ENCODE results near the gene TTLL4. TPM values are rescaled to one million over a fixed set of nuclear protein-coding genes. Genes with fewer than 3 reads are reported as not detected.

The TTLL4 gene
- total RNA-seq, 4 donors from 2014 or later: 18.9 to 43.5 (median 25.2) TPM

DNA sequence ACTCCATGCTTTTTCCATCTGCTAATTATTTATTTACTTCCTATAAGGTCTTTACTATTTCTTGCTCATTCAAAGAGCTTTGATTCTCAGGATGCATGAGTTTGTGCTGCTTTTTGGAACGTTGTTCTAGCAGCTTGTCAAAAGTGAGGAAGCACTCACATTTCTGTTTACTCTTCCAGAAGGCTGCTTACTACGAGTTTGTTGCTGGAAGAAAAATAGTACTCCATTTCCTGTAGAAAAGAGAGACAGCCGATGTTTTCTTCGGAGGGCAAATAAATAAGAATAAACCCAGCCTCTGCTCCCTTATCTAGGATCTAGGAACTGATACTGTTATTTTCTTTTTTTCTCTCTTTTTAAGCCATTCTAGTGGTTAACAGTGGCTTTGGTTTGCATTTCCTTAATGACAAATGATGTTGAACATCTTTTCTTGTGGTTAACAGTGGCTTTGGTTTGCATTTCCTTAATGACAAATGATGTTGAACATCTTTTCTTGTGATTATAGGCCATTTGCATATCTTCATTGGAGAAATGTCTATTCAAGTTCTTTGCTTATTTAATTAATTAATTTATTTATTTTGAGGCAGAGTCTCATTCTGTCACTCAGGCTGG is 91.9 kb downstream of the TTLL4 start:
- Histone ChIP-seq H3K4me3 (no peak overlapping the region), H3K36me3 (no peaks in the 10 kb centered on the region), H3K27me3 (no peaks in the 10 kb centered on the region), H3K4me1 (peaks cover 19% of the 10 kb centered on the region), H3K27ac (no peak overlapping the region), H3K9me3 (peaks cover 3% of the 10 kb centered on the region)
- WGBS: 49% methylated on average over 4 of the region's 4 CpGs
- no peak for DNase-seq (ENCODE audit: low spot score in 2 of 2)
- TF ChIP-seq, protein P1, sequence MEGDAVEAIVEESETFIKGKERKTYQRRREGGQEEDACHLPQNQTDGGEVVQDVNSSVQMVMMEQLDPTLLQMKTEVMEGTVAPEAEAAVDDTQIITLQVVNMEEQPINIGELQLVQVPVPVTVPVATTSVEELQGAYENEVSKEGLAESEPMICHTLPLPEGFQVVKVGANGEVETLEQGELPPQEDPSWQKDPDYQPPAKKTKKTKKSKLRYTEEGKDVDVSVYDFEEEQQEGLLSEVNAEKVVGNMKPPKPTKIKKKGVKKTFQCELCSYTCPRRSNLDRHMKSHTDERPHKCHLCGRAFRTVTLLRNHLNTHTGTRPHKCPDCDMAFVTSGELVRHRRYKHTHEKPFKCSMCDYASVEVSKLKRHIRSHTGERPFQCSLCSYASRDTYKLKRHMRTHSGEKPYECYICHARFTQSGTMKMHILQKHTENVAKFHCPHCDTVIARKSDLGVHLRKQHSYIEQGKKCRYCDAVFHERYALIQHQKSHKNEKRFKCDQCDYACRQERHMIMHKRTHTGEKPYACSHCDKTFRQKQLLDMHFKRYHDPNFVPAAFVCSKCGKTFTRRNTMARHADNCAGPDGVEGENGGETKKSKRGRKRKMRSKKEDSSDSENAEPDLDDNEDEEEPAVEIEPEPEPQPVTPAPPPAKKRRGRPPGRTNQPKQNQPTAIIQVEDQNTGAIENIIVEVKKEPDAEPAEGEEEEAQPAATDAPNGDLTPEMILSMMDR (IDR thresholded peaks at IDR 0.05): no peak
- TF ChIP-seq EP300 (IDR thresholded peaks at IDR 0.05) (no peak), POLR2AphosphoS5 (IDR thresholded peaks at IDR 0.05) (no peak), POLR2A (IDR thresholded peaks at IDR 0.05) (no peak)

DNA sequence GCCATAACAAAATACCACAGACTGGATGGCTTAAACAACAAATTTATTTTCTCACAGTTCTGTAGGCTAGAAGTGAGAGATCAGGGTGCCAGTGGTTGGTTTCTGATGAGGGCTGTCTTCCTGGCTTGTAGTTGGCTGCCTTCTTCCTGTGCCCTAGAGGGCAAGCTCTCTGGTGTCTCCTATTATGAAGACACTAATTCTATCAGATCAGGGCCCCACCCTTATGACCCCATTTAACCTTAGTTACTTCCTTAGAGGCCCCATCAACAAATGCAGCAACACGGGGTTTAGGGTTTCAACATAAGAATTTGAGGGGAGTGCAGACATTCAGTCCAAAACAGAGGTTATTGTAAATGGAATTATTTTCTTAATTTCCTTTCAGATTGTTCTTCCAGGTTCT is 94.2 kb downstream of the TTLL4 start:
- 80% methylated on average over 1 of the region's 1 CpG for WGBS
- no peaks in the 10 kb centered on the region for H3K36me3 ChIP-seq
- H3K27ac ChIP-seq: no peak overlapping the region
- peaks cover 3% of the 10 kb centered on the region for H3K9me3 ChIP-seq
- no peak overlapping the region for H3K4me3 ChIP-seq
- TF ChIP-seq, protein P1 (IDR thresholded peaks at IDR 0.05): no peak
- TF ChIP-seq POLR2A (IDR thresholded peaks at IDR 0.05) (no peak), POLR2AphosphoS5 (IDR thresholded peaks at IDR 0.05) (no peak), EP300 (IDR thresholded peaks at IDR 0.05) (no peak)
- no peaks in the 10 kb centered on the region for H3K27me3 ChIP-seq
- peaks cover 19% of the 10 kb centered on the region for H3K4me1 ChIP-seq
- DNase-seq (ENCODE audit: low spot score in 2 of 2): no peak

Other genes starting within 250 kb of the TTLL4 start
- gene USP37, start 142.5 kb upstream of the TTLL4 start, total RNA-seq: 10 to 100 TPM; 10.2 to 25.9 (median 20.5) TPM
- 10 to 100 TPM; 41.9 to 77.6 (median 46.7) TPM for gene CNOT9, start 142.0 kb upstream of the TTLL4 start, total RNA-seq
- 1 to 10 TPM in 3 of 4 donors, under 1 TPM in 1; 0.55 to 2.5 (median 1.5) TPM for gene PLCD4, start 102.9 kb upstream of the TTLL4 start, total RNA-seq
- 10 to 100 TPM; 27.4 to 38.7 (median 30.7) TPM for gene ZNF142, start 51.2 kb upstream of the TTLL4 start, total RNA-seq
- 10 to 100 TPM; 30.3 to 72.8 (median 39.2) TPM for gene BCS1L, start 51.2 kb upstream of the TTLL4 start, total RNA-seq
- 10 to 100 TPM; 19.0 to 42.6 (median 23.2) TPM for gene RNF25, start 38.8 kb upstream of the TTLL4 start, total RNA-seq
- gene STK36, start 38.7 kb upstream of the TTLL4 start, total RNA-seq: 10 to 100 TPM; 20.7 to 43.4 (median 21.9) TPM
- 10 to 100 TPM; 17.4 to 30.7 (median 21.8) TPM for gene CYP27A1, start 71.3 kb downstream of the TTLL4 start, total RNA-seq
- gene PRKAG3, start 121.0 kb downstream of the TTLL4 start, total RNA-seq: under 1 TPM in 1 of 4 donors, not detected in 3; 0.26 TPM
- 1 to 10 TPM; 1.4 to 3.7 (median 2.3) TPM for gene WNT6, start 149.0 kb downstream of the TTLL4 start, total RNA-seq
- 10 to 100 TPM; 14.3 to 20.7 (median 16.3) TPM for gene WNT10A, start 170.0 kb downstream of the TTLL4 start, total RNA-seq
- not detected for gene CDK5R2, start 248.8 kb downstream of the TTLL4 start, total RNA-seq

Measured in suprapubic skin (tissue), 4 donors.